HT-29 (cell line): ENCODE data around the gene SCAF1. TPM values are rescaled to one million over a fixed set of nuclear protein-coding genes. Genes with fewer than 3 reads are reported as not detected.

Experiments
- small RNA-seq: library from RNA; depleted of rRNA; stranded (forward); fragments of <200 nt; gene quantifications from one replicate; pipeline ENCODE3, GENCODE V24; 2014
- total RNA-seq: library from RNA; depleted of rRNA; stranded (reverse); fragments of >200 nt; shearing (Covaris generic); gene quantifications from 2 replicates; pipeline ENCODE4 v1.2.3, GENCODE V29; 2014; rRNA removed

SCAF1 gene
- total RNA-seq, 1 experiment from 2014 or later = 67.6 TPM

Small RNAs within 50 kb of the gene (small RNA-seq; reads per million reads assigned to genes)
- not detected for gene MIR5088

Other genes starting within 250 kb of the SCAF1 start
- not detected in 2 replicates for gene PTH2, start 218.8 kb upstream of the SCAF1 start, total RNA-seq
- not detected in 2 replicates for gene GFY, start 216.8 kb upstream of the SCAF1 start, total RNA-seq
- 0.13 and 0.18 TPM in 2 replicates for gene SLC17A7, start 200.7 kb upstream of the SCAF1 start, total RNA-seq
- gene PIH1D1, start 190.4 kb upstream of the SCAF1 start, total RNA-seq = 337 and 351 TPM in 2 replicates
- 214 and 224 TPM in 2 replicates for gene ALDH16A1, start 189.0 kb upstream of the SCAF1 start, total RNA-seq
- 1.6 and 2.1 TPM in 2 replicates for gene FLT3LG, start 168.0 kb upstream of the SCAF1 start, total RNA-seq
- gene RPL13A, start 154.6 kb upstream of the SCAF1 start, total RNA-seq = 7,406 and 7,983 TPM in 2 replicates
- 5,724 and 5,984 TPM in 2 replicates for gene RPS11, start 145.8 kb upstream of the SCAF1 start, total RNA-seq
- gene FCGRT, start 129.5 kb upstream of the SCAF1 start, total RNA-seq = 150 and 176 TPM in 2 replicates
- gene RCN3, start 114.2 kb upstream of the SCAF1 start, total RNA-seq = 17.6 and 25.6 TPM in 2 replicates
- 247 and 262 TPM in 2 replicates for gene NOSIP, start 61.7 kb upstream of the SCAF1 start, total RNA-seq
- gene PRRG2, start 60.9 kb upstream of the SCAF1 start, total RNA-seq = 25.8 and 26.3 TPM in 2 replicates
- 15.0 and 15.3 TPM in 2 replicates for gene PRR12, start 51.0 kb upstream of the SCAF1 start, total RNA-seq
- 33.1 and 45.2 TPM in 2 replicates for gene RRAS, start 2.1 kb upstream of the SCAF1 start, total RNA-seq
- 380 and 432 TPM in 2 replicates for gene IRF3, start 23.6 kb downstream of the SCAF1 start, total RNA-seq
- 78.2 and 100 TPM in 2 replicates for gene BCL2L12, start 23.7 kb downstream of the SCAF1 start, total RNA-seq
- 922 and 995 TPM in 2 replicates for gene PRMT1, start 35.1 kb downstream of the SCAF1 start, total RNA-seq
- gene ADM5, start 47.4 kb downstream of the SCAF1 start, total RNA-seq = 9.2 and 10.0 TPM in 2 replicates
- 0.47 and 1.4 TPM in 2 replicates for gene CPT1C, start 48.9 kb downstream of the SCAF1 start, total RNA-seq
- not detected in 2 replicates for gene TSKS, start 121.1 kb downstream of the SCAF1 start, total RNA-seq
- gene AP2A1, start 124.8 kb downstream of the SCAF1 start, total RNA-seq = 122 and 131 TPM in 2 replicates
- gene FUZ, start 171.1 kb downstream of the SCAF1 start, total RNA-seq = 2.0 and 3.1 TPM in 2 replicates
- gene MED25, start 176.1 kb downstream of the SCAF1 start, total RNA-seq = 88.3 and 91.9 TPM in 2 replicates
- 188 and 218 TPM in 2 replicates for gene PTOV1, start 208.9 kb downstream of the SCAF1 start, total RNA-seq
- gene PNKP, start 225.4 kb downstream of the SCAF1 start, total RNA-seq = 215 and 243 TPM in 2 replicates
- gene AKT1S1, start 235.1 kb downstream of the SCAF1 start, total RNA-seq = 89.9 and 96.4 TPM in 2 replicates
- 34.5 and 38.4 TPM in 2 replicates for gene TBC1D17, start 235.5 kb downstream of the SCAF1 start, total RNA-seq